H1 (cell line): ENCODE data around the gene TMEM125. TPM values are rescaled to one million over a fixed set of nuclear protein-coding genes. Genes with fewer than 3 reads are reported as not detected.

ENCODE experiments used
- ASH2L ChIP-seq: fragments of 200-600, 300-600 bp; sonication (generic); IDR thresholded peaks from one replicate; pipeline ENCODE4 v1.7.1; 2017; ENCODE audit warnings: low read length
- CTCF ChIP-seq, 3 experiments: IDR thresholded peaks; 1 replicate in 2 of 3; 2 replicates in 1 of 3; pipeline versions ENCODE4 v1.5.1 to v1.6.1; 2011; ENCODE audit warnings: low read length in 3 of 3, mild to moderate bottlenecking in 3 of 3, inconsistent platforms in 2 of 3, low read depth in 1 of 3, moderate library complexity in 1 of 3; ENCODE audit not compliant: insufficient read depth in 1 of 3; ENCODE audit errors: control extremely low read depth in 1 of 3
- E2F6 ChIP-seq: IDR thresholded peaks from 2 replicates; pipeline ENCODE4 v1.6.1; 2012; ENCODE audit warnings: inconsistent platforms
- HDAC2 ChIP-seq, 2 experiments: fragments of 300-600 bp in 1 of 2; sonication (generic) in 1 of 2; IDR thresholded peaks; 2 replicates each; pipeline ENCODE4 v1.6.1; 2011 to 2012; ENCODE audit warnings: low read depth in 2 of 2, low read length in 2 of 2, mild to moderate bottlenecking in 2 of 2, moderate library complexity in 2 of 2, borderline replicate concordance in 1 of 2, inconsistent platforms in 1 of 2
- KDM1A ChIP-seq: fragments of 200-600, 300-600 bp; sonication (generic); IDR thresholded peaks from 2 replicates; pipeline ENCODE4 v1.7.1; 2016; ENCODE audit warnings: mild to moderate bottlenecking, low read length, borderline replicate concordance
- KDM4A ChIP-seq: IDR thresholded peaks from one replicate; pipeline ENCODE4 v1.7.1; 2012; ENCODE audit warnings: low read depth, mild to moderate bottlenecking, moderate library complexity, low read length, inconsistent platforms; ENCODE audit not compliant: severe bottlenecking
- PHF8 ChIP-seq: fragments of 200-600 bp; sonication (generic); conservative IDR thresholded peaks from 2 replicates; pipeline ENCODE4 v1.7.1; 2012; ENCODE audit warnings: low read depth, mild to moderate bottlenecking, inconsistent platforms, low read length, moderate library complexity
- RNF2 ChIP-seq: fragments of 200-900, 300-1000 bp; sonication (generic); IDR thresholded peaks from 2 replicates; pipeline ENCODE4 v1.7.1; 2016; ENCODE audit warnings: borderline replicate concordance, low read depth, mild to moderate bottlenecking, antibody characterized with exemption, low read length; ENCODE audit not compliant: poor library complexity, severe bottlenecking; ENCODE audit errors: missing control alignments
- SP4 ChIP-seq: IDR thresholded peaks from 2 replicates; pipeline ENCODE4 v1.6.1; 2012; ENCODE audit warnings: low read length, inconsistent platforms
- polyA plus RNA-seq, 7 experiments: library from polyadenylated mRNA; depleted of rRNA in 3 of 7; stranded (reverse) in 5 of 7; unstranded in 2 of 7; fragments of >200 nt in 5 of 7; fragments of 200-250 nt in 2 of 7; gene quantifications; 1 replicate in 5 of 7; 2 replicates in 1 of 7; 4 replicates in 1 of 7; pipeline versions ENCODE4 v1.2.1 to v1.2.3, GENCODE V29; 2011 to 2013; ENCODE audit warnings: missing spikeins in 2 of 7, mixed read lengths in 2 of 7
- total RNA-seq: library from RNA; stranded (reverse); fragmentation: NEBNext Ultra II Directional; extraction: Animal tissue kit (Norgen Biotek cat#: 25700); gene quantifications from 2 replicates; pipeline ENCODE4 v1.2.1, GENCODE V29; 2021

TMEM125 gene
- total and polyA plus RNA-seq, 2 of the 8 experiments (the other 6 are each of a cell fraction or from before 2014, with no cell fraction given), result 26.5 to 46.7 TPM

- 0 out of 2 replicates have a peak, but pooled peaks have one; percentile 29 for TF ChIP-seq E2F6
- peak; percentile 94 for TF ChIP-seq ASH2L
- peak; percentile 52 for TF ChIP-seq KDM4A
- TF ChIP-seq CTCF (IDR thresholded peaks at IDR 0.05; ENCODE audit: control extremely low read depth in 1 of 3, insufficient read depth in 1 of 3, low read depth in 1 of 3, low read length in 3 of 3), result peak; percentile 58 to 71 (median 68)
- no peak for TF ChIP-seq RNF2
- TF ChIP-seq PHF8, result no peak
- TF ChIP-seq KDM1A, result peak; percentile 13; the same call in 1 of the 2 replicates
- peak; percentile 75; the same call in 1 of the 2 replicates for TF ChIP-seq SP4
- 0 out of 4 replicates have a peak, but pooled peaks of 1 of the 2 experiments have one; percentile 22 for TF ChIP-seq HDAC2 (IDR thresholded peaks at IDR 0.05; ENCODE audit: borderline replicate concordance in 1 of 2, low read depth in 2 of 2, low read length in 2 of 2)
These were observed 15.6 kb downstream of the TMEM125 start, which contains the start of gene C1orf210 (continued) for GRCh38 chr1:43285269-43285990.
